GM19238 (cell line): ENCODE measurements around the gene AADAT.

Source experiments
- DNase-seq: peaks from one replicate; pipeline ENCODE4 v3.0.0; 2011; ENCODE audit warnings: low spot score; ENCODE audit not compliant: insufficient read length

AADAT gene

DNA sequence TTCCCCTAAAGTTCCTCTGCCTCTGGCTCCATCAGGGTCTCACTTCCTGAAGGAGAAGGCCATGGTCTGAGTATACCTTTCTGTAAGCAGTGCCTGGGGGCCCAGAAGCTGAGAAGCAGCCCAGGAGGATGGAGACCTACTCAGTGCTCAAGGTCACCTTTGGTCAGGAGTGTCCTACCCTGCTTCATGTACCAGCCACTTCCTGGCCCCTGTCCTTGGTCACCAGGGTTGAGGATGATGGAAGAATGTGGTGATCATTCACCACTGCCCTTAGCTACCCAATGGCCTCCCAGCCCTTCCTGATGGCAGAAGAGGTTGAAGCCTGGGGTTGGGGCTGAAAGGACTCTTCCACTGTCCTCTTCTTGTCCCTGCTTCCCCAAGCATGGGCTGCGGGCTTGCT lies 54.5 kb downstream of the AADAT start:
- DNase-seq = no peak

DNA sequence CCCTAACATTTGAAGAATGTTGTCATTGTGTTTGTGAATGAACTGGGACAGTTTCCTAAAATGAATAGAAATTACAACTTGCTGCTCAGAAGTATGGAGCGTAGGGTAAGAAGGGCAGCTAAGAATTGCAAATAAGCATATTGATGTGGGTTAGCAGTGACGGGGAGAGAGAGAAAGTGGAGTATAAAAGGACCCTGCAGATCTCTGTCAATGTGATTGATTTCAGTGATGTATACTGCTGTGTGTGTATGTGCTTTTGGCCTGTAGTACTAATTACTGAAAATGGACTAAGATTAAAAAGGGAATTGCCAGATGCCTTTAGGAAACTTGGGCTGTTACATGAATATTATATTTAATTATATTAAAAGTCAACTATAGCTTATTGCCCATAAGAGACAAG lies 55.8 kb downstream of the AADAT start:
- DNase-seq = no peak

DNA sequence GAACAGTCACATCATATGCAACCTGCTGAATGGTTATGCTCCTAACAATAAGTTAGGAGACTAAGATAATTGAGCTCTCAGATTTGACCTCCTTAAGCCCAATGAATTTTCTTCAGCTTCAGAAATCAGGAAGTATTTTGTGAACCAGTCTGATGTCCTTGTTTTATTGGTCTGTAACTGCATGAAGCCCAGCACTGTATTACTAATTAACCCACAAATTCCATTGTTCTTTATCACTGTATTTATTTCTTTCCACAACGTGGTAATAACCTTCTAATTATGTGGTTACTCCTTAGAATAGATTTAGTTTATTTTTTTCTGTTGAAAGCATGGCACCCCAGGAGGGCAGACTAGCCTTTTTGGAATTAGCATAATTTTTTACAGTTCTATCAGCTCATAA lies 59.6 kb downstream of the AADAT start:
- DNase-seq = no peak

DNA sequence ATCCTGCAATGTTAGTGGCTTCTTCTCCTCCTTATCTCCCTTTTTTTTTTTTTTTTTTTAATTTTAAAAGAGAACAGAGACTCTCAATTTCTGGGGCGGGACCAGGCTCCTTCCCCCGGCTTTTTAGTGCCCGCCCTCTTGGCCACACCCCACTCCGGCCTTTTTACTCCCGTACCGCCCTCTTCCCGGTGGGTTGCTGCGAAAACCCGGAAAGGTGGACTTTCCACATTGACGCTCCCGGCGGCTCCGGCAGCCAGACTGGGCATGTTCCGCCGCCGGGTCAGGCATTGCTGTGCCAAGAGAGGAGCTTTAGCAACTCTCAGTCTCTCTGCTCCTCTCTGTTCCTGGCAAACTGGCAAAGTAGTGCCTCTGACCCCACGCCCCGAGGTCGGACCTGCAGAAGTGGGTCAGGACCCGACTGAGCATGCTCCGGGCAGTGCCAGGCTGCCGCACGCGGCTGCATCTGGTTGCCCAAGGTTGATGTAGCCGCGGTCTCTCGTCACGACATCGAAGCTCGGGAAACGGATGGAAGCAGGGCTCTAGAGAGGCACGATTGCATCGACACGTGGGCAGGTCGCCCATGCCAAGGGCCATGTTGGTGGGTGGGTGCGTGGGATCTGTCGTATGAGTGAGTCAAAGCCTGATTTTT lies 62.5 kb downstream of the AADAT start:
- peak; percentile 79 for DNase-seq

DNA sequence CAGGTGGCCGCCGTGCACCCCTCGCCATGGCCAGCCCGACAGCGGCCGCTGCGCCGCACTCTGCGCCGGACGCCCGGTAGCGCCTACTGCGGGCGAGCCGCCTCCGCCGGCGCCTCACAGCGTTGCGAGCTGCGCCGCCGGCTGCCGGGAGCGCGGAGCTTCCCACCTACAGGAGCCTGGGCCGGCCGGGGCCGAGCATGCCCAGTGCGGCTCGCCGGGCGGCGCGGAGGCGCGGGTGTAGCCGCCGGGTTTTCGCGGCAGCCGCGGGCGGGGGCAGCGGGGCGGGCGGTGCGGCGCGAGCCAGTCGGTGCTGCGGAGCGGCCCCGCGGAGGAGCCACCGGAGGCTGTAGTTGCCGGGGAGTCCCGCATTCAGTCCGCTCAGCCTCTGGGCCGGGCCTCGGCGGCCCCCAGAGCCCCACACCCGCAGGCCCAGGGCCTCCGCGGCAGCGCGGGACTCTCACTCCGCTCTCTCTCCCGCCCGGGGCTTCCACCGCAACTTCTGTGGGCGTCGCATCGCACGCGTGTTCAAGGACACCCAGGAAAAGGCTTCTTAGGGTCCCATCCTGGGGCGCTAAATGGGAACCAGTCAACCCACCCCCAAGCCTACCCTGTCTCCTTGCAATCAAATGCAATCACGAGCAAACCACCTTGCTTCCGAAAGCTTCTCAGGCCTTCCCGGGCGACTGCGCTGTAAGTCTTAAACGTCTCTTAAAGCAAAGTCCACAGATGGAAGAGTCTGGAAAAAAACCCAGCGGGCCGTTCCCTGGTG lies 63.3 kb downstream of the AADAT start, which contains the start of gene MFAP3L:
TSS of gene MFAP3L (minus strand) at position 143 of the 769 bp plus-strand sequence. CDS start 20,518 bp downstream, outside the sequence.
- DNase-seq = peak; percentile 76

DNA sequence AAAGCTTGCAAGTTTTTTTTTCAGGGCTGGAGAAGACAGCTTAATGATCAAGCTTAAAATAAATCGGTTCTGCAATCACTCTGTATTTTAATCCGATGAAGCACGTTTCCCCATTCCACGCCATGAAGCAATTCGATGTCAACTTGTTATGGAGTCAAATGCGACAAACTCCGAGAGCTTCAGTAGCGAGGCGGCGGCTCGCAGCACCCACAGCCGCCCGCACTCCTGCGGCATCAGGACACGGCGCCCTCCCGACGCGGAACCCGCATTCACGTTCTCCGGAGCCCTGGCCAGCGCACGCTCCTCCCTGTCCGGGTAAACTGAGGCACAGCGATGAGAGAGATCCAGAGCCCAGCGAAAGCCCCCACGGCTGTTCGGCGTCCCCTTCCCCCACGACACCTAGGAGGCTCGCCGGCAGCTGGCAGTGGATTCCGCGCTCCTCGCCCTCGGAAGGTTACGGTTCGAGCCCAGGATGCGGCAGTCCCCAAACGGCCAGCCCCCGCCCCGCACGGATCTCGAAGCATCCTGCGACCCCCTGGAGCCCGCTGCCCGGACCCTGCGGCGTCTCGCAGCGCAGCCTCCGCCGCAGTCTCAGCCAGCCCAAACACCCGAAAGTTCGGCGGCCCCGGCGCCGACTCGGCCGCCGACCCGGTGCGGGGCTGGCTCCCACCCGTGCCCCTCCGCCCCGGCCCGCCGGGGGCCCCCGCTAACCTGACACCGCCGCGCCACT lies 64.1 kb downstream of the AADAT start:
- no peak for DNase-seq

DNA sequence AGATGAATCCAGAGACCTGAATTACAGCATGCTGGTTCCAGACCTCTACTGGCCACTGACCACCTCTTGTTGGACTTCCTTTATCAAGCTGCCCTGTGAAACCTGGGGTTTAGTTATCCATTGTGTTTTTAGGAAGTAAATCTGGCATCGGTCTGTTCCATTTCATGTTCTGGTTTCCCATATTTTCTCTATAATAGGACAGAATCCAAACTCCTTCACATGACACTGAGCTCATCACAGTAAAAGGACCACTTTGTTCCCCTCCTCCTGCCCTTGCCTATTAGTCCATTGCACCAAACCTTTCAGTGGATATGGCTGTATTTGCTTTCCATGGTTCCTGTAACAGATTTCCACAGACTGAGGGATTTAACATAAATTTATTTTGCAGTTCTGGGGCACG lies 67.5 kb downstream of the AADAT start:
- DNase-seq = no peak

DNA sequence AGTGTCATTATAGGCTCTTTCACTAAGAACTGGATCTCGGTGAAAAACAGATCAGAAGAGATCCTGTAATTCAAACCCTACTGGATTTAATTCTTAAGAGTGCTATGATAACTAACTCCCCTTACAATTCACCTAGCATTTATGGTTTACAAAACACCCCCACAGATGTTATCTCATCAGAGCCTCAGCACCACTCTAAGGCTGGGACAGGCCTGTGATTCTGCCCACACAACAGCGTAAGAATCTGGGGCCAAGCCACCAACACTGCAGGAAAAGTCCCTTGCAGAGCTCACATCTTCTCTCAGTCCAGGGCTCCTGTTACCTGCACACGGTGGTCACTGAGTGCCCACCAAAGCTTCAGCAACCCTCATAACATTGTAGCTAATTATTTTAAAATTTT lies 72.5 kb downstream of the AADAT start:
- DNase-seq = no peak

DNA sequence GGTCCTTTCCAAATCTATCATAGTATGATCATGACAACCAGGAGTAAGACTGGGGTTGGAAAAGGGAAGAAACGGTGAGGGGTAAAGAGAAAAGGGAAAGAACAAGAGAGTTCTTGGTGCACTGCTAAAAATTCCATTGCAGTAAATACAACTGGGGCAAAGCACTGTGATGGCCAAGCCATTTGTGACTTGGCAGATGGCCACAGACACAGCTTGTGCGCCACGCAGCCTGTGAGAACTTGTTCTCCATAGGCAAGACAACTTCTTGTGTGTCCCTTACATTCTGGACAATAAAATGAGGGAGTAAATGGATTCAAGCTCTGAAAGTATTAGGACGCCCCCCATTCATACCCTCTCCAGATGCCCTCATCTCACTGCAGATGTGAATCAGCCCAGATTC lies 74.5 kb downstream of the AADAT start:
- no peak for DNase-seq

DNA sequence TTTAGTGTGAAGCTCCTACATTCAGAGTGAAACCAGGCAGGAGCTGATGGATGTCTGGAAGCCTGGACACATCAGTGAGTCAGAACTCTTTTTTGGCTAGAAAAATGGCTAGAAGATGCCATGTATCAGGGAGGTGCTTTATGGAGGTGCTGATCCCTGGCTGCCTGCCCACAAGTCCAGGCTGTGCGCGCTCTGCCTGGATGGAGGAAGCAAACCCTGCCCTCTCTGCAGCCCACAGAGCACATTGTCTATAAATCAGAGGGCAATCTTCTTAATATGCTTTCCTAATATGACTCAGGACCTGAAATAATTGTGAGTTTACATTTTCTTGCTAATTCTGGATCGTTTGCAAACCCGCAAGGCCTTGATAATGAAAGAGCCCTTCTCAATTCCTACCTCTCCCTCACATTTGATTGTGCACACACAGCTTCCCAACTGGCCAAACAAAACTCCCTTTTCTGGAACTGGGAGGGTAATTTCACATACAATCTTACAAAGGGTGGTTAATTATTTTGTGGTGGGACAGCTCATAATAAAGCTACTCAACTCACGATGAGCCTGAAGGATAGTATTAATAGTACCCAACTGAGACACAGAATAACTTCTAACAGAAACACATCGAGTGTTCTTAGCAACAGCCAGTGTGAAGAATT lies 75.3 kb downstream of the AADAT start:
- no peak for DNase-seq

DNA sequence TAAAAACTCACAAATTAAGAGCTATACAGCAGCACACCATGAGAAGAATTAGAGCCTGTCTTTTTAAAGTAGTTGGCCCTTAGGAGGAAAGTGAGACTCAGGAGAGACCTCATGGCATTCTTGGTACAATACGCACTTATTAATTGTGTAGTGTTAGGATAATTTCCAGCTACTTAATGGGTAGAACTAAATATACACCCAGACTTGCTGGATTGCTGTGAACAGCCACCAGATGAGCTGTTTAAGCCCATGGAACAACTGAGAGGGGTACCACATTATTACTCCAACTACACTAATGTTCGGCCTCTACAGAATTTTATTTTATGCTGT lies 77.2 kb downstream of the AADAT start:
- no peak for DNase-seq

DNA sequence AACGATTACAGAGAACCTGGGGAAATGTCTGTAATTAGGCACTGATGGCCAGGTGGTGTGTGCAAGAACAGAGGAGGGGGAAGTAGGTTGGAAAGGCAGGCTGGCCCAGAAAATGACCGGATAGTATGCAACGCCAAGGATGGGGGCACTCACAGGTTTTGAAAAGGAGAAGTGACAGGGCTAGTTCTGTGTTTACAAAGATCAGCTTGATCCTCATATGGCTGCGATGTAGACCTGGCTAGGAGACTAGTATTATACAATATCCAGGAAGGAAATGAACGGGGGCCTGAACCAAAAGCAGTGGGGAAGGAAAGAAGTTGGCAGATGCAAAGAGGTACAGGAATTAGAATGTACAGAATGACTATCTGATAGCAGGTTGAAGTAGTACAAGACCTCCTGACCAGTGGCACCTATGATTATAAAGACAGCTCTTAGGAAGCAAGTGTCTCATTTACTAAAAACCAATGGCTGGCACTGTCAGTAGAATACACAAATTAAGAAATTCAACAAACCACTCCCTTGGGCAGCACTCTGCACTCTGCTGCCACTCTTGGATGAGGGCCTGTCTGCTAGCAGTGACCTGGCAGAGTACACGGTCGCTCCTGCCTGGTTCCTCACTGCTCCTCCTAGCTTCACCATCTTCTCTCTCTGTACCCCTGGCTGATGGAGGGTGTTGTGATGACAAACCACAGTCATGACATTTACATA lies 77.7 kb downstream of the AADAT start:
- no peak for DNase-seq
